Measurements from ENCODE around the gene AGBL1.

DNA sequence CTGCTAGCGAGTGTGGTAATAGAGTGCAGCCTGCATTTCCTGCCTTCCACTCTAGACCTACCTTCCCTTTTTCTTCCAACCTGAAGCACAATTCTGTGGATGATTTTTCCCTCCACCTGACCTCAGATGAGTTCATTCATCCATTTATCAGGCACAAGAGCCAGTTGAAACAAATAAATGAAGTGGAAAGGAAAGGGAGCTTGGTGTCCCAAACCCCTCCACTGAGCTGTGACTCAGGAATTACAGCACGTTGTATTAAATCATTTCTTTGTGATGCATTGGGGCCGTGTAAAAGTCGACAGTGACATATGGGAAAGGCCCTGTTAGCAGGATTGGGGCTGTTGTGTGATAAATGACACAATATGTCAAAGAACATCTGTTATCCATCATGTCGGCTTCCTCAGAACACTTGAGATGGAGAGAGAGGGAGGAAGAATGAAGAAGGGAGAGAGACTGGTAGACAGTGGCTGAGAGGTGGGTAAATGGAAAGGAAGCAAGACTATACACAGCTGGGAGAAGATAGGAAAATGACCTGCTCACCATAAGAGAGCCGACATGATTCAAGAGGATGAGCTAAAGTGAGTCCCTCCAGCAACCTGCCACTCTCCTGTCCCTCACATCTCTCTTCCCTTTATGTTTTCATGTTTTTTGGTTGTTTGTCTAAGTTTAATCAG, 366.0 kb downstream of the AGBL1 start:
- no peak for TF ChIP-seq EZH2phosphoT487 (IDR thresholded peaks at IDR 0.05)
- TF ChIP-seq, protein P1, sequence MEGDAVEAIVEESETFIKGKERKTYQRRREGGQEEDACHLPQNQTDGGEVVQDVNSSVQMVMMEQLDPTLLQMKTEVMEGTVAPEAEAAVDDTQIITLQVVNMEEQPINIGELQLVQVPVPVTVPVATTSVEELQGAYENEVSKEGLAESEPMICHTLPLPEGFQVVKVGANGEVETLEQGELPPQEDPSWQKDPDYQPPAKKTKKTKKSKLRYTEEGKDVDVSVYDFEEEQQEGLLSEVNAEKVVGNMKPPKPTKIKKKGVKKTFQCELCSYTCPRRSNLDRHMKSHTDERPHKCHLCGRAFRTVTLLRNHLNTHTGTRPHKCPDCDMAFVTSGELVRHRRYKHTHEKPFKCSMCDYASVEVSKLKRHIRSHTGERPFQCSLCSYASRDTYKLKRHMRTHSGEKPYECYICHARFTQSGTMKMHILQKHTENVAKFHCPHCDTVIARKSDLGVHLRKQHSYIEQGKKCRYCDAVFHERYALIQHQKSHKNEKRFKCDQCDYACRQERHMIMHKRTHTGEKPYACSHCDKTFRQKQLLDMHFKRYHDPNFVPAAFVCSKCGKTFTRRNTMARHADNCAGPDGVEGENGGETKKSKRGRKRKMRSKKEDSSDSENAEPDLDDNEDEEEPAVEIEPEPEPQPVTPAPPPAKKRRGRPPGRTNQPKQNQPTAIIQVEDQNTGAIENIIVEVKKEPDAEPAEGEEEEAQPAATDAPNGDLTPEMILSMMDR (IDR thresholded peaks at IDR 0.05): no peak

Data from neural progenitor cell (in vitro differentiated cells).